ENCODE data around the gene CCDC86.

CCDC86 gene

DNA sequence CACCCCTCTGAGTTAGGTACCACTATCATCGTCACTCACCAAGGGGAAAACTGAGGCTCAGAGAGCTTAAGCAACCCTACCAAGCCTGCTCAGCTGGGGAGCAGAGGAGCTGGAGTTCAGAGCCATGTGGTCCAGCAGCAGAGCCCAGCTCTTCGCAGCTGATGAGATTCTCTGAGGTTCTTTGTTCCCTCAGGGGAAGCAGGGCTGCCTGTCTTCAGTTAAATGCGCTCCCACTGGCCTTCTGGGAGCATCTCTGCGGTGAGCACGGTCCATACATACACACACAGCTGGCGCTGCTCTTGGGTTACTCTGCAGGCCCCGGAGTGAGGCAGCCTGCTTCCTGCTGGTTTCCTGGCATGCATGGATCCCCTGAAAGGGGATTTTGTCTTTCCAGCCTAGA lies 19.0 kb downstream of the CCDC86 start:
- no peak for DNase-seq
- Histone ChIP-seq H3K27ac (ENCODE audit: insufficient read depth, low read length, poor library complexity, severe bottlenecking) (no peak overlapping the region), H3K36me3 (ENCODE audit: control insufficient read depth, insufficient read depth, low read length) (no peaks in the 10 kb centered on the region), H3K4me1 (ENCODE audit: control insufficient read depth, insufficient read depth, low read length, poor library complexity, severe bottlenecking) (peaks cover 6% of the 10 kb centered on the region), H3K27me3 (replicated peaks; ENCODE audit: control insufficient read depth, insufficient read depth, low read length, poor library complexity, severe bottlenecking) (no peaks in the 10 kb centered on the region), H3K4me3 (ENCODE audit: insufficient read depth, low read depth, low read length, poor library complexity, severe bottlenecking) (no peak overlapping the region), H3K9me3 (ENCODE audit: control insufficient read depth, low read length) (no peaks in the 10 kb centered on the region)

DNA sequence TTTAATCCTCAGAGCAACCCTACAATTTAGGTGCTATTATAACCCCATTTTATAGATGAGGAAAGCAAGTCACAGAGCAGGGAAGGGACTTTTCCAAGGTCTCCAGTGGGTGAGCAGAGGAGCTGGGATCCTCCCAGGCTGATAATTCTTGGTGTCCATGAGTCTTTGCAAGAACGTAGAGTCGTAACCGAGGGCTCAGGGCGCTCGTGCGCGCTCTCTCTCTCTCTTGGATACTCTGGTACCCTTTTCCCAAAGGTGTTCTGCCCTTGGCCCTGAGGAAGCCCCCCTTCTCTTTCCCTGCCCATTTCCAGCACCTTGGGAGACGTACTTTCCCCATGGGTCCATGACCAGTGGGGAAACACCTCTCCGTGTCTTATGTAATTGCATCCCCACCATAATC lies 20.3 kb downstream of the CCDC86 start:
- DNase-seq, result no peak
- H3K9me3 ChIP-seq (ENCODE audit: control insufficient read depth, low read length), result no peaks in the 10 kb centered on the region
- H3K4me3 ChIP-seq (ENCODE audit: insufficient read depth, low read depth, low read length, poor library complexity, severe bottlenecking), result no peak overlapping the region
- H3K36me3 ChIP-seq (ENCODE audit: control insufficient read depth, insufficient read depth, low read length), result no peaks in the 10 kb centered on the region
- H3K27me3 ChIP-seq (replicated peaks; ENCODE audit: control insufficient read depth, insufficient read depth, low read length, poor library complexity, severe bottlenecking), result no peaks in the 10 kb centered on the region
- no peak overlapping the region for H3K27ac ChIP-seq (ENCODE audit: insufficient read depth, low read length, poor library complexity, severe bottlenecking)
- H3K4me1 ChIP-seq (ENCODE audit: control insufficient read depth, insufficient read depth, low read length, poor library complexity, severe bottlenecking), result peaks cover 6% of the 10 kb centered on the region

DNA sequence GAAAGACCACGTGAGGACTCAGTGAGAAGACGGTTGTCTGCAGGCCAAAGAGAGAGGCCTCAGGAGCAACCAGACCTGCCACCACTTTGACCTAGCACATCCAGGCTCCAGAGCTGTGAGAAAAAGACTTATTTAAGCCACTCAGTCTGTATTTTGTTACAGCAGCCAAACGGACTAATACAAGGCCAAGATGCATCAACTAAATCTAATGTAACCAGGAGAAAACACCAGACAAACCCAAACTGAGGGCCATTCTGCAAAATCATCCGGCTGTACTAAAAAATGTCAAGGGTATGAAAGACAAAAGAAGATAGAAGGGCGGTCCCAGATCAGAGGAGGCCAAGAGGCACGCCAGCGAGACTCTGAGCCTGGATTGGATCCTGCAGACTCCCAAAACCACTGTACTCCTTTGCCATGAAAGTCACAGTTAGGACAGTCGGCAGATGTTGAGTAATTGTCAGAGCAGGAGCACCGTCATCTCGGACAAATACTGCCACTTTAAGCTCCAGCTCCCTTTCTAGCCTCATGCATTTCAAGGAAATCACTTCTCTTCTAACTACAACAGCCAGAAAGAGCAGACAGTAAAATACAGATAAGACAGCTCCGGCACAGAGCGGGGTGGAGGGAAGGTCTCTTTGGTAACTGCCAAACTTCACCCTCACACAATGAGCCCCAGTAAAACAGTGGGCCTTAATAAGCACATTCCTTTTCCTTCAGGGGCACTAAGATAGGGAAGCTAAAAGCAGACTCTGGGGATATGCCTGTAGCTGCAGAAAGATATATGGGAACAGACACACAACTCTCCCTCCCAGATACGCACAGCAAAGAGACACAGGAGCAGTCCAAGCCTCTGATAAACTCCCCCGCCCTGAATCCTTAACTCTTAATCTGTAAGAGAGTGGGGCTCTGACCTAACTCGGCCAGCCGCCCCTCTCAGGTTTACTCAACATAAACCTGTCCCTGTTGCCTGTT lies 21.9 kb downstream of the CCDC86 start:
- H3K4me3 ChIP-seq (ENCODE audit: insufficient read depth, low read depth, low read length, poor library complexity, severe bottlenecking), result no peak overlapping the region
- H3K36me3 ChIP-seq (ENCODE audit: control insufficient read depth, insufficient read depth, low read length), result no peaks in the 10 kb centered on the region
- H3K27me3 ChIP-seq (replicated peaks; ENCODE audit: control insufficient read depth, insufficient read depth, low read length, poor library complexity, severe bottlenecking), result no peaks in the 10 kb centered on the region
- no peak for DNase-seq
- no peaks in the 10 kb centered on the region for H3K4me1 ChIP-seq (ENCODE audit: control insufficient read depth, insufficient read depth, low read length, poor library complexity, severe bottlenecking)
- no peak overlapping the region for H3K27ac ChIP-seq (ENCODE audit: insufficient read depth, low read length, poor library complexity, severe bottlenecking)
- H3K9me3 ChIP-seq (ENCODE audit: control insufficient read depth, low read length), result no peaks in the 10 kb centered on the region

DNA sequence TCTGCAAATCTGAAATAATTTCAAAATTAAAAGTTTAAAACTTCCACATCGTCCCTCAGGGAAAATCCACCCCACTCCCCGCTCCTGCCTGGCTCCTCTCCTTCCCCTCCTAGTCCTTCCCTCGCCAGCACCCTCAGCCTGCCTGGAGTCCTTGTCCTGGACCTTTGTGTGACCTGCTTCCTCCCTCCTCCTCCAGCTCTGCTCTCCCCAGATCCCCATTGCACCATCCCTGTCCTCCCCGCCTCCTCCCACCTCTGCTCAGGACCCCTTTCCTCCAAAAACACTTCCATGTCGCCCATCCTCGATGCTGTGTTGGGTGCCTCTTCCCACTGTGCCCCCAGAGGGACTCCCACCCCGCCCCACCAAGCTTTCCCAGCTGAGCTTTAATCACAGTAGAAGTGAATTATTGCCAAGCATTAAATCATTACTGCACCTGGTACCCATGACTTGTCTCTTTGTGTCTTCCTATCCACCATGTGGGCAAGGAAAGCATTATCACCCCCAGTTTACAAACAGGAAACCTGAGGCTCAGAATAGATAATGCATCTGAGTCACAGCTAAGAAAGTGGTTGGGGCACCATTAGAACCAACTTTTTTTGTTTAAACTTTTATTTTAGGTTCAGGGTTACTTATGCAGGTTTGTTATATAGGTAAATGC lies 23.1 kb downstream of the CCDC86 start:
- Histone ChIP-seq H3K27ac (ENCODE audit: insufficient read depth, low read length, poor library complexity, severe bottlenecking) (no peak overlapping the region), H3K27me3 (replicated peaks; ENCODE audit: control insufficient read depth, insufficient read depth, low read length, poor library complexity, severe bottlenecking) (no peaks in the 10 kb centered on the region), H3K4me1 (ENCODE audit: control insufficient read depth, insufficient read depth, low read length, poor library complexity, severe bottlenecking) (no peaks in the 10 kb centered on the region), H3K9me3 (ENCODE audit: control insufficient read depth, low read length) (no peaks in the 10 kb centered on the region), H3K36me3 (ENCODE audit: control insufficient read depth, insufficient read depth, low read length) (no peaks in the 10 kb centered on the region), H3K4me3 (ENCODE audit: insufficient read depth, low read depth, low read length, poor library complexity, severe bottlenecking) (no peak overlapping the region)
- no peak for DNase-seq

DNA sequence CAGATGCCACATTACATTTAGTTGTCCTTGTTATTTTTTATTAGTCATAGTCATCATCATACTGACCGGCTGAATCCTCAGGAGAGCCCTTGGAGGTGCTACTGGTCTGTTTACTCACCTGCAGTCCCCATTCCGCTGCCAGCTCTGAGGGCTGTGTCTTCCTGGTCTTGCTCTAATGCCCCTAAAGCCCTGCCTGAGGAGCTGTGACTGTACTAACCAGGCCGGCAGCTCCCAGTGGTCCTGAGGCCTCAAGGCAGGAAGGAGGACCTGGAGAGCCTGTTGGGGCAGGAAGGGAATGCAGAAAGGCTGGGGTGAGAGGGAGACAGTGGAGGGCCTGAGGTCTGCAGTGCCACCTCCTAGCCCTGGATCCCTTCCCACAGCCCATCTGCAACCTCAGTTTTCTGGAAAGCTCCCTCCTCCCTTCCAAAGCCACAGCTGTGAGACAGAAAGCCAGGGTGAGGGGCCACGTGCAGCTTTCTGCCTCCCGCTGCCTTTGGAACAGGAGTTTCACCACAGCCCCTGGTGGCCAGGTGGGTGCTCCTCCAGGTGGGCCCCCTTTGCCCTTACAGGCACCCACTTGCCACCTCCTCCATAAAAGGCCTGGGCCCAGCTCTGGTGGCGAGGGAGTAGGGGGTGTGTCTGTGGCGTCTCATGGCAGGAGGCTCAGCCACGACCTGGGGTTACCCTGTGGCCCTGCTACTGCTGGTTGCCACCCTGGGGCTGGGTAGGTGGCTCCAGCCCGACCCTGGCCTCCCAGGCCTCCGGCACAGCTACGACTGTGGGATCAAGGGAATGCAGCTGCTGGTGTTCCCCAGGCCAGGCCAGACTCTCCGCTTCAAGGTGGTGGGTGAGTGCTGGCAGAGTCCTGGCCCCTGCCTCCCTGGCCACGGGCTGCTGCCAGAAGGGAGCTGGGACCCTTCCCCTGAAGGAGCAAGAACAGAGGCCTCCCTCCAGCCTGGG lies 25.3 kb downstream of the CCDC86 start, which contains the start of gene ZP1:
TSS of gene ZP1 (plus strand) at position 632 of the 960 bp plus-strand sequence. CDS start at position 652, 20 bp downstream.
- Histone ChIP-seq H3K27me3 (replicated peaks; ENCODE audit: control insufficient read depth, insufficient read depth, low read length, poor library complexity, severe bottlenecking) (no peaks in the 10 kb centered on the region), H3K27ac (ENCODE audit: insufficient read depth, low read length, poor library complexity, severe bottlenecking) (no peak within 1 kb of the TSS), H3K4me3 (ENCODE audit: insufficient read depth, low read depth, low read length, poor library complexity, severe bottlenecking) (no peak within 1 kb of the TSS), H3K9me3 (ENCODE audit: control insufficient read depth, low read length) (no peaks in the 10 kb centered on the region), H3K36me3 (ENCODE audit: control insufficient read depth, insufficient read depth, low read length) (no peaks in the 10 kb centered on the region), H3K4me1 (ENCODE audit: control insufficient read depth, insufficient read depth, low read length, poor library complexity, severe bottlenecking) (no peaks in the 10 kb centered on the region)
- no peak for DNase-seq

DNA sequence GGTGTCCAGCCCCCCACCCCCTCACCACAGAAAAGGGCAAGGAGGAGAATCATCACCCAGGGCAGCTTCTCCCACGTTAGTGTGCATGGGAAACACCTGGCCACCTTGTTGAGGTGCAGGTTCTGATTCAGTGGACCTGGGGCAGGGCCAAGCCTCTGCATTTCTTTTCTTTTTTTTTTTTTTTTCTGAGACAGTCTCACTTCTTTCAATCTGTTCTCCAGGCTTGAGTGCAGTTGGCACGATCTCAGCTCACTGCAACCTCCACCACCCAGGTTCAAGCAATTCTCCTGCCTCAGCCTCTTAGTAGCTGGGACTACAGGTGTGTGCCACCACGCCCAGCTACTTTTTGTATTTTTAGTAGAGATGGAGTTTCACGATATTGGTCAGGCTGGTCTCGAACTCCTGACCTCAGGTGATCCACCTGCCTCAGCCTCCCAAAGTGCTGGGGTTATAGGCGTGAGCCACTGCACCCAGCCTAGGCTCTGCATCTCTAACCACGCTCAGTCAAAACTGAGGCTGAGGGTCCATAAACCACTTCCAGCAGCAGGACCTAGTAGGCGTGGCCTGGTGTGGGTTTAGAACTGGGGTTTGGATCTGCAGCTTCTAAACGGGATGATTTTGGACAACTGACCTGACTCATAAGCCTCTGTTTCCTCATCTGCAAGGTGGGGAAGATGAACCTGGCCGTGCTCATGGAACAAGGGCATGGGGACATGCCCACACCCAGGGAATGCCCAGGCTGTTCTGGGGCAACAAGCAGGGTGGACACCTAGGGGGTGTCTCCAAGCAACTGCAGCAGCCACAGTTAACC lies 26.2 kb downstream of the CCDC86 start:
- H3K4me3 ChIP-seq (ENCODE audit: insufficient read depth, low read depth, low read length, poor library complexity, severe bottlenecking), result no peak overlapping the region
- no peaks in the 10 kb centered on the region for H3K9me3 ChIP-seq (ENCODE audit: control insufficient read depth, low read length)
- H3K27ac ChIP-seq (ENCODE audit: insufficient read depth, low read length, poor library complexity, severe bottlenecking), result no peak overlapping the region
- DNase-seq, result no peak
- H3K4me1 ChIP-seq (ENCODE audit: control insufficient read depth, insufficient read depth, low read length, poor library complexity, severe bottlenecking), result no peaks in the 10 kb centered on the region
- H3K36me3 ChIP-seq (ENCODE audit: control insufficient read depth, insufficient read depth, low read length), result no peaks in the 10 kb centered on the region
- no peaks in the 10 kb centered on the region for H3K27me3 ChIP-seq (replicated peaks; ENCODE audit: control insufficient read depth, insufficient read depth, low read length, poor library complexity, severe bottlenecking)

DNA sequence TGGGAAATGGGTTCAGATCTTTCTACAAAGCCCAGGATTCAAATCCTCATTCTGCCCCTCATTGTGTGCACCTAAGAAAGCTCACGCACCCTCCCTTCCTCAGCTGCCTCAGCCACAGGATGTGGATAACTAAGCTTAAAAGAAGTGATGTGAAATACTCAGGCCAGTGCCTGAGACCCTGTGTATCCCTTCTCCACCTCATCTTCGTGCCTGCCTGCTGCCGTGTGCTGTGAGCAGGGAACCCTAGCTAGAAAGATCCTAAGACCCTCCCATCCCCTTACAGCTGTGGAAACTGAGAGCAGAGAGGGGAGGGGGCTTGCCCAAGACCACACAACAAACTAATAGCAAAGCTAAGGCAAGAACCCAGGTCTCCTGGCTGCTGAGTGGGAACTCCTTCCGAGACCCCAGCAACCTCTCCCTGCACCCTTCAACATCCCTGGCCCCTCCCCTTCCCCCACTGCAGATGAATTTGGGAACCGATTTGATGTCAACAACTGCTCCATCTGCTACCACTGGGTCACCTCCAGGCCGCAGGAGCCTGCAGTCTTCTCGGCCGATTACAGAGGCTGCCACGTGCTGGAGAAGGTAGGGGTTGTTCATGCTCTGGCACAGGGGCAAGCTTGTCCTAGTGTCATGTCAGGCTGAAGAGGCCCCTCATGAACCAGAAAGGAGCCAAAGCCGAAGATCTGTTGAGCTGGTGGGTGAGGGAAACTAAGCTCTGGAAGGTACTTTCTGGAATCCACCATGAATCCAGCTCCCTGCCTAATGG lies 27.0 kb downstream of the CCDC86 start:
- DNase-seq, result no peak
- Histone ChIP-seq H3K27ac (ENCODE audit: insufficient read depth, low read length, poor library complexity, severe bottlenecking) (no peak overlapping the region), H3K27me3 (replicated peaks; ENCODE audit: control insufficient read depth, insufficient read depth, low read length, poor library complexity, severe bottlenecking) (no peaks in the 10 kb centered on the region), H3K9me3 (ENCODE audit: control insufficient read depth, low read length) (no peaks in the 10 kb centered on the region), H3K4me1 (ENCODE audit: control insufficient read depth, insufficient read depth, low read length, poor library complexity, severe bottlenecking) (no peaks in the 10 kb centered on the region), H3K36me3 (ENCODE audit: control insufficient read depth, insufficient read depth, low read length) (no peaks in the 10 kb centered on the region), H3K4me3 (ENCODE audit: insufficient read depth, low read depth, low read length, poor library complexity, severe bottlenecking) (no peak overlapping the region)

DNA sequence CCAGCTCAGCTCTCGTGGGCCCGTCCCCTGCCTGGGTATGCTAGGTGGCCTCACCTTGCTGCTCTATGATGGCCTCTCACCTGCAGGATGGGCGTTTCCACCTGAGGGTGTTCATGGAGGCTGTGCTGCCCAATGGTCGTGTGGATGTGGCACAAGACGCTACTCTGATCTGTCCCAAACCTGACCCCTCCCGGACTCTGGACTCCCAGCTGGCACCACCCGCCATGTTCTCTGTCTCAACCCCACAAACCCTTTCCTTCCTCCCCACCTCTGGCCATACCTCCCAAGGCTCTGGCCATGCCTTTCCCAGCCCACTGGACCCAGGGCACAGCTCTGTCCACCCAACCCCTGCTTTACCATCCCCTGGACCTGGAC lies 27.5 kb downstream of the CCDC86 start:
- no peak overlapping the region for H3K27ac ChIP-seq (ENCODE audit: insufficient read depth, low read length, poor library complexity, severe bottlenecking)
- DNase-seq, result no peak
- no peaks in the 10 kb centered on the region for H3K27me3 ChIP-seq (replicated peaks; ENCODE audit: control insufficient read depth, insufficient read depth, low read length, poor library complexity, severe bottlenecking)
- H3K4me1 ChIP-seq (ENCODE audit: control insufficient read depth, insufficient read depth, low read length, poor library complexity, severe bottlenecking), result no peaks in the 10 kb centered on the region
- no peaks in the 10 kb centered on the region for H3K9me3 ChIP-seq (ENCODE audit: control insufficient read depth, low read length)
- H3K36me3 ChIP-seq (ENCODE audit: control insufficient read depth, insufficient read depth, low read length), result no peaks in the 10 kb centered on the region
- no peak overlapping the region for H3K4me3 ChIP-seq (ENCODE audit: insufficient read depth, low read depth, low read length, poor library complexity, severe bottlenecking)

All from effector memory CD4-positive, alpha-beta T cell (primary cell).